ENCODE data around the gene RTBDN.

RTBDN gene

DNA sequence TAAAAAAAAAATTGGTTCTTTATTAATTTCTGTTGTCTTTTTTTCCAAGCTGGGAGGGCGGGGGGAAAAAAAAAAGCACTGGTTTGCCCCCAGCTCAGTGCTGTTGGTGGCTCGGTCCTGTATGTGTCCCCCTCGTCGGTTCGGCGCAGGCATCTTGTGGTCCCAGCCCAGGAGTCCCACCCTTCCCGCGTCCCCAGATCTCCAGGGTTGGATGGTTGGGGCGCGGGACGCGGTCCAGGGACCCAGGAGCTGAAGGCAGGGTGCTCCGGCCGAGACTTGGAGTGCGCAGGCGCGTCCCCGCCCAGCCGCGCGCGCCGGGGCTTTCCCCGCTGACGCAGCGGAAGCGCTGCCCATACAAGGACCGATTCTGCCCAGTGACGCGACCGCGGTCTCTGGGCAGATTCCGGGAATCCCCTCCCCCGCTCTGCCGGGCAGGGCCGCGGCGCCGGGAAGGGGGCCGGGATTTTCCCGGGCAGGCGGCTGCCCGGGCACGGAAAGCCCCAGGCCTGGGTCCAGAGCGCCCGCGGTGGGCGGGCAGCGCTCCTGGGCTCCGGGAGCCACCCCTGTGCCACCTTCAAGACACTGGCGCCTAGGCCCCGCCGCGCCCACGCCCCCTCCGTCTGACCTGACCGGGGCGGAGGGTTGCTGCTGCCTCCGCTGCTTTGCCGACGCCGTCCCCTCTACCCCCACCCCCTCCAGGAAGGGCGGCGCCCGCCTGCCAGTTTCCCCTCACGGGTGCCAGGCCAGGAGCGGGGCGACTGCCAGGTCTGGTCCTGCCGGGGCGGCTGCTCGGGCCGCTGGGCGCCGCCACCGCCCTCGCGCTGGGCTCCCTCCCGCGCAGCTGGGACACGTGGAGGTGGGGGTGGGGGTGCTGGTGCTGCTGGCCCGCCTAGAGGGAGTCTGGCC is 40.8 kb downstream of the RTBDN start:
- DNase-seq (ENCODE audit: low read depth in 2 of 3, low spot score in 1 of 3) = peak; percentile 84 to 90 (median 88)

DNA sequence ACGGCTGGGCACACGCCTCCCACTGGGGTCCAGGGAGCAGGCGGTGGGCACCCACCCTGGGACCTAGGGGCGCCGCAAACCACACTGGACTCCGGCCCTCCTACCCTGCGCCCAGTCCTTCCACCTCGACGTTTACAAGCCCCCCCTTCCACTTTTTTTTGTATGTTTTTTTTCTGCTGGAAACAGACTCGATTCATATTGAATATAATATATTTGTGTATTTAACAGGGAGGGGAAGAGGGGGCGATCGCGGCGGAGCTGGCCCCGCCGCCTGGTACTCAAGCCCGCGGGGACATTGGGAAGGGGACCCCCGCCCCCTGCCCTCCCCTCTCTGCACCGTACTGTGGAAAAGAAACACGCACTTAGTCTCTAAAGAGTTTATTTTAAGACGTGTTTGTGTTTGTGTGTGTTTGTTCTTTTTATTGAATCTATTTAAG is 41.5 kb downstream of the RTBDN start:
- DNase-seq (ENCODE audit: low read depth in 2 of 3, low spot score in 1 of 3) = no peak

DNA sequence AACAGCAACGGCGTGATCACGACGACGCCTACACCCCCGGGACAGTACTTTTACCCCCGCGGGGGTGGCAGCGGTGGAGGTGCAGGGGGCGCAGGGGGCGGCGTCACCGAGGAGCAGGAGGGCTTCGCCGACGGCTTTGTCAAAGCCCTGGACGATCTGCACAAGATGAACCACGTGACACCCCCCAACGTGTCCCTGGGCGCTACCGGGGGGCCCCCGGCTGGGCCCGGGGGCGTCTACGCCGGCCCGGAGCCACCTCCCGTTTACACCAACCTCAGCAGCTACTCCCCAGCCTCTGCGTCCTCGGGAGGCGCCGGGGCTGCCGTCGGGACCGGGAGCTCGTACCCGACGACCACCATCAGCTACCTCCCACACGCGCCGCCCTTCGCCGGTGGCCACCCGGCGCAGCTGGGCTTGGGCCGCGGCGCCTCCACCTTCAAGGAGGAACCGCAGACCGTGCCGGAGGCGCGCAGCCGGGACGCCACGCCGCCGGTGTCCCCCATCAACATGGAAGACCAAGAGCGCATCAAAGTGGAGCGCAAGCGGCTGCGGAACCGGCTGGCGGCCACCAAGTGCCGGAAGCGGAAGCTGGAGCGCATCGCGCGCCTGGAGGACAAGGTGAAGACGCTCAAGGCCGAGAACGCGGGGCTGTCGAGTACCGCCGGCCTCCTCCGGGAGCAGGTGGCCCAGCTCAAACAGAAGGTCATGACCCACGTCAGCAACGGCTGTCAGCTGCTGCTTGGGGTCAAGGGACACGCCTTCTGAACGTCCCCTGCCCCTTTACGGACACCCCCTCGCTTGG is 42.1 kb downstream of the RTBDN start:
- DNase-seq (ENCODE audit: low read depth in 2 of 3, low spot score in 1 of 3) = peak; percentile 50 to 77 (median 74)

DNA sequence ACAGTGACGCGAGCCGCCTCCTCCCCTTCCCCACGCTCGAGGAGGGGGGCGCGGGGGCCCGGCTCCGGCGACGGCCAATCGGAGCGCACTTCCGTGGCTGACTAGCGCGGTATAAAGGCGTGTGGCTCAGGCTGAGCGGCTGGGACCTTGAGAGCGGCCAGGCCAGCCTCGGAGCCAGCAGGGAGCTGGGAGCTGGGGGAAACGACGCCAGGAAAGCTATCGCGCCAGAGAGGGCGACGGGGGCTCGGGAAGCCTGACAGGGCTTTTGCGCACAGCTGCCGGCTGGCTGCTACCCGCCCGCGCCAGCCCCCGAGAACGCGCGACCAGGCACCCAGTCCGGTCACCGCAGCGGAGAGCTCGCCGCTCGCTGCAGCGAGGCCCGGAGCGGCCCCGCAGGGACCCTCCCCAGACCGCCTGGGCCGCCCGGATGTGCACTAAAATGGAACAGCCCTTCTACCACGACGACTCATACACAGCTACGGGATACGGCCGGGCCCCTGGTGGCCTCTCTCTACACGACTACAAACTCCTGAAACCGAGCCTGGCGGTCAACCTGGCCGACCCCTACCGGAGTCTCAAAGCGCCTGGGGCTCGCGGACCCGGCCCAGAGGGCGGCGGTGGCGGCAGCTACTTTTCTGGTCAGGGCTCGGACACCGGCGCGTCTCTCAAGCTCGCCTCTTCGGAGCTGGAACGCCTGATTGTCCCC is 42.9 kb downstream of the RTBDN start, which contains the start of gene JUNB:
JUNB (plus strand) TSS at position 142 of the 706 bp plus-strand sequence; CDS start at position 428, 286 bp downstream.
- peak; percentile 94 to 95 (median 95) for DNase-seq (ENCODE audit: low read depth in 2 of 3, low spot score in 1 of 3)

DNA sequence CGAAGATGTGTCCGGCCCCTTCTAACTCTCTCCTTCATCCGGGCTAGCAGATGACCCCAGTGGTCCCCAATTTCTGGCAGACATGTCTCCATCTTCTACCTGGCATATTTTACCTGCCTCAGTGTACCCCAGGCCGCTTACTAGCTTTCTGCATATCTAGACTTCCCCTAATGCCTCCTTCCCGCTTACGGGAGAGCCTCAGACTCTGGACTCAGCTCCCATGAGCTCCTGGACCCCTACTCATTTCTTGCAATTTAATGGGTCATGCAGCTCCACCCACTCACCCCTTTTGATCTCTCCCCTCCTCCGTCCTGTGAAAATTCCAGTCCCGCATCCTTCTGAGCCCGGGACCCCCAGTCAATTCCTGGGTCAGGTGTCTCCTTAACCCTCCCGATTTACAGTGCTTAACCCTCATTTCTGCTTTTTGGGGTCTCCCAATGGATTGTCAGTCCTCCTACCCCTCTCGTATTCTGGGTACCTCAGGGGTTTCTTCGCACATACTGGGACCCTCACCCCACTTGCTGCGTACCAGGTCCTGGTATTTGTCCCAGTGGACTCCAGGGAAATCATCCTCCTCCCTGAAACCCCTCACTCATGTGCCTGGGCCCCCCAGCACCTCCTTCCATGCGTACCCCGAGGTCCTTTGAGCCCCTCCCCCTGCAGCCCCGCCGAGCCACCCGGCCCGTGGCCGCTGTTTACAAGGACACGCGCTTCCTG is 43.6 kb downstream of the RTBDN start:
- no peak for DNase-seq (ENCODE audit: low read depth in 2 of 3, low spot score in 1 of 3)

DNA sequence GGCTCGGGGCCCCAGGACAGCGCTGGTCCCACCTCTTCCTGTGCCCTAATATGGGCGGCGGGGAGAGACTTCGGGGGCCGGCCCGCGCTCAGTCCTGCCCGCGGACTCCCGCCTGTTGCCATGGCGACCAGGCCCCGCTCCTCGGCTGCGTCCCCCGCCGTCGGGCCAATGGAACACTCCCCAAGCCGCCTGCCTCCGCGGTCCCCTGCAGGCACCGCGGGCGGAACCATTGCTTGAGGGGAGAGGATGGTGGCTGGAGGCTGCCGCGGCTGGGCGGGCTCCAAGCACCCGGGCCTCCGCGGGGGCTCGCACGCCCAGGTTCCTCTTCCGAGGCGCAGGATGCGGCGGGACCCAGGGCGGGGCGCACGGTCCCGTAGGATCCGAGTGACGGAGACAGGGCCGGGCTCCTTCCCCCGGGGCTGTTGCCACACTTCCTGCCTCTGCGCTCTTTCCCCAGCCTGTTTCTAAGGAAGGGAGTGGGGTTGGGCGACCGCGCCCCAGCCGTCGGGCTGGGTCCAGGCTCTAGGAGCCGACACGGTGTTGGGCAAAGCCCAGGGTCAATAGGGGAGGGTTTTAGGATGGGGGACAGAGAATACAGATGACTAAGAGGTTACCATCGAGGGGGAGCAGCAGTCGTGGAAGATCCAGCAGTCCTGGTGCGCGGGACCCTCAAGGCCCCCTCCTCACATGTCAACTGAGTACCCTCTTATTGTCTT is 44.3 kb downstream of the RTBDN start:
- peak; percentile 86 to 97 (median 95) for DNase-seq (ENCODE audit: low read depth in 2 of 3, low spot score in 1 of 3)

DNA sequence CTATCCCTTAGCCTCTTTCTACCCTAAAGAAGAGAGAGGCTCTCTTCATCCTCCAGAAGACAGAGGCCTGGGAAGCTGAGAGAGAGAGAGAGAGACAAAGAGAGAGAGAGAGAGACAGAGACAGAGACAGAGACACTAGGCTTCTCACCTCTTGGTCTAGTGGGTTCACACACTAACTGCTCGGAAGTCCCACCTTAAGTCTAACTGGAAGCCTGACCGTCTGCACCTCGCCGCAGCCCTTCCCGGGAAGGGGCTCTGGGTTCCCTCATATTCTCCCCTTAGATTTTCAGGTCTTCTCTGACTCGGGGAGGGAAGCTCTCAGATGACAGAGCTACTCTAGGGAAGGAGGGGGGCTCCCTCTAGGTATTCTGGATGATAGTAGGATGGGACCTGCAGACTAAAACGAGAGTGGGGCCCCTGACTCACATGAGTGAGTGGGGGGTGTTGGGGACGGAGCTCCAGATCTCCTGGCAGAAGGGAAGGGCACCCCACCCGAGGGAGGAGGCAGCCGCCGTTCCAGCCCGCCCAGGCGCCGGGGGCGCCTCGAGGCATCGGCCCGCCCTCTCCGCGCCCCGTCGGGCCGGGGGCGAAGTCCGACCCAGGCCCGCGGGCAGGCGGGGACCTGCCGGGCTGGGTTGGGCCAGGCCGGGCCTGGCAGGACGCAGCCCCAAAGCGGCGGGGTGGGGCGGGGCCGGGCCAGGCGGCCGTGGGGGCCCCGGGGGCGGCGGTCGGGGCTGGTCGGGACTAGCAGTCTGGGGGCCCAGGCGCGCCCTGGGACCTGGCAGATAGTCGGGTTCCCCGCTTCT is 45.1 kb downstream of the RTBDN start:
- DNase-seq (ENCODE audit: low read depth in 2 of 3, low spot score in 1 of 3) = peak in 1 of 3 donors; percentile 27

DNA sequence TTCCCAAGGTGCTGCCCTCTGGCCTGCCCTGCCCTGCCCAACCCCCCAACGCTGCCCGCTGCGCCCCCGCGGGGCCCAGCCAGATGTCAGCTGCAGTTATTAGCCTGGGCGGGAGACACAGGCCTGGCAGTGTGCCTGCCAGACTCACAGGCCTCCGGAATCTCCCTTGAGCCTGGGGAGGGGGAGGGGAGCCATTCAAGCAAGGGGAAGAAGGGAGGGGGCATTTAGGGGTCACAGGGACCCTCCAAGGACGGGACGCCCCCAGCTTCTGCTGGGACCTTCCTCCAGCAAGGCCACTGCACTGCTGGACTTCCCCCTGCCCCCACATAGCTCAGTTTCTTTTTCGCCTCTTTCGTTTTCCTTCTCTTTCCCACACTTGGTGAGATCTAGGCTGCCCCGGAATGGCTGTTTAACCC is 45.7 kb downstream of the RTBDN start:
- peak in 1 of 3 donors; percentile 32 for DNase-seq (ENCODE audit: low read depth in 2 of 3, low spot score in 1 of 3)

DNA sequence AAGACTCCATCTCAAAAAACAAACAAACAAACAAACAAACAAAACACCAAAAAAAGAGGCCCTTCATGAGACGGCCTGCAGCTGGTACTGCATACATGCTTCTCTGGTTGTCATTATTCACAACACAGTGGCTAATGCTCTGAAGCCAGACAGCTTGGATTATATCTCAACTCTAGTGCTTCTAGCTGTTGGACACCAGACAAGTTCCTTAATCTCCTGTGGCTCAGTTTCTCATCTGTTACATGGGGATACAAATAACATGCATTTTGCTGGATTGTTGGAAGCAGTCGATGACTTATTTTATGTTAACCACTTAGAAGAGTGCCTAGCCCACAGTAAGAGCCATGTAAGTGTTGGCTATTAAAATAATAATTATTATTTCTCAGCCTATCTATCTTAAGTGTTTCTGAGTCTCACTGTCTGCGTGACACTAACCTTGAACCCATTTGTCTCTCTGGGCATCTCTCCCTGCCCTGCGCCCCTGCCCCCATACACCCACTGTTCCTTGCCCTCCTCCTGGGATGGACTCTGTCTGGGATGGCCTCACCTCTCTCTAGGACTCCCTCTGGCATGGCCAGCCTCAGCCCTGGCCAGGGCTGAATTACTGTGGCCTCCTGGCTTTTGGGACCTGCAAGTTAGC is 46.2 kb downstream of the RTBDN start:
- no peak for DNase-seq (ENCODE audit: low read depth in 2 of 3, low spot score in 1 of 3)

DNA sequence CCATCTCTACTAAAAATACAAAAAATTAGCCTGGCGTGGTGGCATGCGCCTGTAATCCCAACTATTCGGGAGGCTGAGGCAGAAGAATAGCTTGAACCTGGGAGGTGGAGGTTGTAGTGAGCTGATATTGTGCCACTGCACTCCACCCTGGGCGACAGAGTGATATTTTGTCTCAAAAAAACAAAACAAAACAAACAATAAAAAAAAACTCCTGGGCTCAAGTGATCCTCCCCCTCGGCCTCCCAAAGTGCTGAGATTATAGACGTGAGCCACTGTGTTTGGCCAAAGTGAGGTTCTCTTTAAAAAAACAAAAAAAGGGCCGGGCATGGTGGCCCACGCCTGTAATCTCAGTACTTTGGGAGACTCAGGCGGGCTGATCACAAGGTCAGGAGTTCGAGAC is 46.9 kb downstream of the RTBDN start:
- DNase-seq (ENCODE audit: low read depth in 2 of 3, low spot score in 1 of 3) = no peak

DNA sequence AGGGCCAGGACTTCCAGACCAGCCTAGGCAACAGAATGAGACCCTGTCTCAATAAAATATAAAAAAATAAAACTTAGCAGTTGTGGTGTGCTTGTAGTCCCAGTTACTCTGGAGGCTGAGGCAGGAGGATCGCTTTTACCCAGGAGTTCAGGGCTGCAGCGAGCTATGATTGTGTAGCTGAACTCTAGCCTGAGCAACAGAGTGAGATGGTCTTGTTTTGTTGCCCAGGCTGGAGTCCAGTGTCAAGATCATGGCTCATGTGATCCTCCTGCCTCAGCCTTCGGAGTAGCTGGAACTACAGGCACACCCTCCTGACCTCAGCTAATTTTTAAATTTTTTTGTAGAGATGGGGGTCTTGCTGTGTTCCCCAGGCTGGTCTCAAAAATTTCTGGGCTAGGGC is 47.4 kb downstream of the RTBDN start:
- DNase-seq (ENCODE audit: low read depth in 2 of 3, low spot score in 1 of 3) = no peak

DNA sequence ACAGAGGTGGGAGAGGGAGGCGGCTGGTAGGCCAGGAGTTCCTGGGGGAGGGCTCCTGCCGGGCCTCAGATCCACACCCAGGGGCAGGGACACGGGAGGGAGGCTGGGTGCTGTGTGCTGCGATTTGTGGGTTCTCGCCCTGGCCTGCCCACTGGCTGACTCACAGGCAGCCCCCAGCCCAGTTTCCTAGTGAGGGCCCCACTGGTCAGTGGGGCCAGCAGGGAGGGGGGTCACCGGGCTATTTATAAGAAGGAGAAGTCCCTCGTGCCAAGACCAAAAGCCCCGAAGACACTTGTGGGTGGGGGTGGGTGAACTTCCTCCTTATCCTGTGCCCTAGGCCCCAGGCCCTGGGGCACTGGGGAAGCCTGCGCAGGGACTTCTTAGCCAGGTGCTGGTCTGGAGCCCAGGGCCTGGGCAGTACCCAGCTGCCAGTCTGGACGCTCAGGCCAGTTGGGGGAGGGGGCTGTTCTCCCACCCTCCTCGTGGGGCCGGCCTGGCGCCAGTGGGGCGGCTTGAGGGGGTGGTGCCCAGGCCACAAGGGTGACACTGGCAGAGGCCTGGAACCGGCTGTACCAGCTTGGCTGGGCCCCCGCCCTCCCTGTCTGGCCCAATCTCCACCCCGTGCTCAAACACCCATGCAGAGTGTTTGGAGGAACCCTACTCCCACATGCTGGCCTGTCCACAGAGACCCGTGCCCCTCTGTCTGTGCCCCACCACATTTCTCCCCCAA is 48.1 kb downstream of the RTBDN start:
- DNase-seq (ENCODE audit: low read depth in 2 of 3, low spot score in 1 of 3) = no peak

DNA sequence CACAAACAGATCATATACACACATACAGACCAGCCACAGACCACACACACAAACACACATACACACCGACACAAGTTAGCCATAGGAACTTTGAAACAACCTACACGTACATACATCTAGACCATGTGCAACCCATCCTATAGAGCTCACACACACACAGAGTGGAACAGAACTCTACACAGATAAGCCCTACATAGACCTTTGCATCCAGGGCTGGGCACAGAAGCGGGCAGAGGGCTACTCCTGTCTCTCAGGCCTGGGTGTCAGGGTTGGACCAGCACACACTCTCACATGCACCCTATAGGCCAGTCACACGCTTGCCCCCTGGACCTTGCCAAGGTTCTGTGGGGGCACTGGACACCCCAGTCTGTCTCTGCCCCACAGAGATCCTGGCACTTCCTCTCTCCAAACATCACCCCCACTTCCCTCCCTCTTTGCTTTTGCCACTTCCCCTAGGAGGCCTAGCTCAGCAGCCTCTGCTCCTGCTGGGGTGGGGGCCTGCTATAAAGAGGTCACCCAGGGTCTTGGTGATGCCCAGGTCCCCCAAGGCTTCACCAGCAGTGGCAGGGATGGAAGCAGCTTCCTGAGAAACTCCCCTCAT is 48.8 kb downstream of the RTBDN start:
- no peak for DNase-seq (ENCODE audit: low read depth in 2 of 3, low spot score in 1 of 3)

DNA sequence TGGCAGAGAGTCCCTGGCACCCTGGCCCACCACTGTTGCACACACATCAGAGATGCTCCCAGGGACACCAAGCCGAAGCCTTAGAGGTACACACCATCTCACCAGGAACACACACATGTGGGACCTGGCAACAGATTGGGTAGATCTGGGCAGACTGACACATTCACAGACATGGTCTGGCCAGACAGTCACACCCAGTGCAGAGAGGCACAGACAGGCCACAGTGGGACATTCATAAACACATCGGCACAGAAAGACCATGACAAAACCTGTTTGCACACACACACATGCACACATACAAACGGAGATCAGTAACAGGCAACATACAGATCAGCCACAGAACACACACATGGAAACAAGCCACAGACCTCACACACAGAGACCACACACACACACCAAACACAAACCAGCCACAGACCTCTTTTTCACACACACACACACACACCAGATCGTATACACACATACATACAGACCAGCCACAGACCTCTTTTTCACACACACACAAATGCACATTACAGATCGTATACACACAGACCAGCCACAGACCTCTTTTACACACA is 49.4 kb downstream of the RTBDN start:
- no peak for DNase-seq (ENCODE audit: low read depth in 2 of 3, low spot score in 1 of 3)

DNA sequence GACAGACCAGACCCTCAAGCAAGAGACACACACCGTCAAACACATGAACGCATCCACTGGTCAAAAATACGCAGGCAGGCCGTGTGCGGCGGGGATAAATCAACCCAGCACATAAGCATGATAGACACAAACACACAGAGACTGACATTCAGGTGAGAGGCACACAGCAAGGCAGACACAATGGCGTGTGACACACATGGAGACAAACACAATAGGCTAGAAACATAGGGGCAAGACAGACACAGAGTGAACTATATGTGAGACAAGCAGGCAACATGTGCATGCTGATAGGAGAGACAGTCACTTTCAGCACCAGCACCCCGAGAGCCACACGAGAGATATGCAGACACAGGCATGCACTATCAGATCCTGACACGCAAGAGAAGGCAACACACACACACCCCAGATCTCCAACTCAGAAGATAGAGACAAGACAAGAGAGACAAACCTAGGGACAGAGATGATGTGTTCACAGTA is 49.9 kb downstream of the RTBDN start:
- DNase-seq (ENCODE audit: low read depth in 2 of 3, low spot score in 1 of 3) = no peak

DNA sequence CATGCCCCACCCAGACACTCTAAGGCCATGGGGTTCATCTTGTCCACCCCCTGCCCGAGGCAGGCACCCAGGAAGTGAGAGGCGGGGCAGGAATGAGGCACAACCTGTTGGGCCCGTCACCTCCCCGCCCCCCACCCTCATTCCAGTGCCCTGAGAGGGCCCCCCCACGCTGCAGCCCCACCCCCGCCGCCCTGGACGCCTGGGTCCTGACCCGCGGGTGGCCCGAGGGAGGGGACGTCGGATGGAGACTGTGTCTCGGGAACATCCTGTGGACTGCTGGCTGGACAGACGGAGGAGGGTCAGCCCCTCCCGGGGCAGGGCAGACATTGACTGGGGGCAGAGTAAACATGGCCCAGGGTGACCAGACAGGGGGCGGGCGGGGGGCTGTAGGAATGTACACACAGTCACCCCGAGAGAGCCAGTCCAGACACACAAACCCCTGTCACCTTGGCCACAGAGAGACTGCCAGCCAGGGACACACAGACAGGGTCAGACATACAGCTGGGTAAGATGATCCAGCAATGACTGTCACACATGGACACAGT is 50.5 kb downstream of the RTBDN start:
- DNase-seq (ENCODE audit: low read depth in 2 of 3, low spot score in 1 of 3) = no peak

All from stimulated activated CD4-positive, alpha-beta T cell treated with anti-CD3 and anti-CD28 coated beads, Interleukin-12 subunit alpha, Interleukin-12 subunit beta, amount 100 ng/mL, for 48 hours (primary cell).